D721Med (cell line): ENCODE results near the gene SEMA7A.
A peak's percentile ranks its signal among the peaks of the same experiment; 100 is the strongest.

Experiments
- DNase-seq: peaks from one replicate; pipeline ENCODE4 v3.0.0; 2011; ENCODE audit warnings: low spot score; ENCODE audit not compliant: insufficient read length
- FAIRE-seq: peaks from 2 replicates; lab custom pipeline; 2011; peaks lifted over from hg19 to GRCh38; lab: Jason Lieb, UNC
- TF ChIP-seq, protein P1 (sequence below): IDR thresholded peaks from 2 replicates; pipeline ENCODE4 v1.5.1; 2012; ENCODE audit warnings: mild to moderate bottlenecking, control low read depth; ENCODE audit not compliant: insufficient read depth; ENCODE audit errors: missing control alignments

SEMA7A gene

DNA sequence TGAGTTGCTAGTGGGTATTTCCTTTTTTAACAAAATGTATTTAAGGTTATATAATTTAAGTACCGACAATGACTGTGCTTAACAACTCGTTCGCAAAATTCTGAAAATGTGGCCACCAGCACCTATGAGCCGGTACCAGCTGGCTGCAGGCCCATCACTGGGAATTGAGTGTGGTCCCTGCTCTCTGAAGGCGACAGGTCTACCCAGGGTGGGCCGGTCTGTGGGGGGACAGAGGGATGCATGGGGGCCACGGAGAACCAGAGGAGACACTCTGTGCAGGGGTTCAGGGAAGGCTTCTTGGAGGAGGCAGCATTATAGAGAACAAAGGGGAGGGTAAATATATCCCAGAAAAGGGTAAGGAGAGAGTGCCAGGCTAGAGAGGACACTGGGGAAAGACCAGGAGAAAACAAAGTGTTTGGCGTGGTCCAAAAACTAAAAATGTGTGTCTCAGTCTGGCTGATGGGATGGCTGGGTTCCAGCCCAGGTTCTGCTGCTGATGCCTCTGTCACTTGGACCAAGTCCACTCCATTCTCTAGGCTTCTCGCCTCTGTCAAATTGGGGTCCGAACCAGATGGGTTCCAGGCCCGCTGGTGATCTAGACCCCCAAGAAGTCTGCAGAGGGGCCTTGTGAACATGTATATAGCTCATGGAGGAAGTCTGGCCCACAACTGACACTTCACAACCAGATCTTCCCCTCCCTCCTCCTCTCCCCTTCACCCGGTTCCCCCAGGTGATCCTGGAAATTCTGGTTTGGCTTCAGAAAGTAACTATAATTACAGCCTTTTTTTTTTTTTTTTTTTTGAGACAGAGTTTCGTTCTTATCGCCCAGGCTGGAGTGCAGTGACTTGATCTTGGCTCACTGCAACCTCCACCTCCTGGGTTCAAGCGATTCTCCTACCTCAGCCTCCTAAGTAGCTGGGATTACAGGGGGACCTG, 55.7 kb downstream of the SEMA7A start:
- TF ChIP-seq, protein P1, sequence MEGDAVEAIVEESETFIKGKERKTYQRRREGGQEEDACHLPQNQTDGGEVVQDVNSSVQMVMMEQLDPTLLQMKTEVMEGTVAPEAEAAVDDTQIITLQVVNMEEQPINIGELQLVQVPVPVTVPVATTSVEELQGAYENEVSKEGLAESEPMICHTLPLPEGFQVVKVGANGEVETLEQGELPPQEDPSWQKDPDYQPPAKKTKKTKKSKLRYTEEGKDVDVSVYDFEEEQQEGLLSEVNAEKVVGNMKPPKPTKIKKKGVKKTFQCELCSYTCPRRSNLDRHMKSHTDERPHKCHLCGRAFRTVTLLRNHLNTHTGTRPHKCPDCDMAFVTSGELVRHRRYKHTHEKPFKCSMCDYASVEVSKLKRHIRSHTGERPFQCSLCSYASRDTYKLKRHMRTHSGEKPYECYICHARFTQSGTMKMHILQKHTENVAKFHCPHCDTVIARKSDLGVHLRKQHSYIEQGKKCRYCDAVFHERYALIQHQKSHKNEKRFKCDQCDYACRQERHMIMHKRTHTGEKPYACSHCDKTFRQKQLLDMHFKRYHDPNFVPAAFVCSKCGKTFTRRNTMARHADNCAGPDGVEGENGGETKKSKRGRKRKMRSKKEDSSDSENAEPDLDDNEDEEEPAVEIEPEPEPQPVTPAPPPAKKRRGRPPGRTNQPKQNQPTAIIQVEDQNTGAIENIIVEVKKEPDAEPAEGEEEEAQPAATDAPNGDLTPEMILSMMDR: no peak
- no peak for DNase-seq
- FAIRE-seq: no peak

DNA sequence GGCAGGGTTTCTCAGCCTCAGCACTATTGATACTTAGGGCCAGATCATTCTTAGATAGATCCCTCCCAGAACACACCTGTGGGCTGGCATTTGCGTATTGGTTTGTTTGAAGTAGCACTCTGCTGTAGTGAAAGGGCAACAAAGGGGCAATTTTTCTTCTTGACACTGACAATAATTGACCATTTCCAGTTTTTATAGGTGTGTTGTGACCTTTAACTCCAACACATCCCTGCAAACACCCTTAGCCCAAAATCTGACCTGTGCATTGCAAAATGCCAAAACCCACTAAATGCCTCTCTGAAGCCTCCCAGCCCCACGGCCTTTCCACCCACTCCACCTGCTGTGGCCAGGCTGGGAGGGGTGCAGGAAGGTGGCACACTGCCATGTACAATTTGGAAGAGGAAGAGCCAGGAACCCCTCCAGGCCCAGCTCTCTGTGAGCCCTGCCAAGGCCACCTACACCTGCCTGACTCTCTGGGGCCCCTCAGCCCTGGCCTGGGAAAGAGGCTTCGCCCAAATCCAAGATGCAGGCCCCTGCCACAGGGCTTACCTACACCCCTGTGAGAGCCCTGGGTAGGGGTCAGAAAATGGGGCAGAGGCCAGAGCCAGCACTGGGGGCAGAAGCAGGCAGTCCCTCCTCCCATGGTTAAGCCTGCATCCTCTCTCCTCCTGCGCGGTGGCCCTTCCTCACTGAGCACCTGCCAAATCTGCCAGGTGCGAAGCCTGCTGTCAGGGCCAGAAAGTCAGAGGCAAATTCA, 56.8 kb downstream of the SEMA7A start:
- FAIRE-seq (no peak), DNase-seq (no peak)
- TF ChIP-seq, protein P1: no peak

DNA sequence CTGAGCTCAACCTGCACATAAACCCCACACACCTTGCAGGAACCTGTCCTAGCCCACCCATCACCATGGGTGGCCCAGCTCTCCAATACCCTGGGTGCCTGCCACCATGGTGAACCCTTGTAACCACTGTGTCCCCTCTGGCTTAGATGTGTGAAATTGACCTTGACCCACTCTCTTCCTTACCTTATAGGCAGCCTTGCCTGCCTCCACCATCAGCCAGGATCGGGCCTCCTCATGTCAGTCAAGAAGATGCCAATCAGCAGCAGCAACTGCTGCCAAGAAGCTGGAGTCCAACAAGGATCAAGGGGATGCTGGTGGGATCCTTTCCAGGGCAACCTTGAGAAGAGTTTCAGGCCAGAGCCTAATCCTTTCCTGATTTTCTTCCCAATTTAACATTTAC, 57.5 kb downstream of the SEMA7A start:
- no peak for FAIRE-seq
- TF ChIP-seq, protein P1: no peak
- no peak for DNase-seq

DNA sequence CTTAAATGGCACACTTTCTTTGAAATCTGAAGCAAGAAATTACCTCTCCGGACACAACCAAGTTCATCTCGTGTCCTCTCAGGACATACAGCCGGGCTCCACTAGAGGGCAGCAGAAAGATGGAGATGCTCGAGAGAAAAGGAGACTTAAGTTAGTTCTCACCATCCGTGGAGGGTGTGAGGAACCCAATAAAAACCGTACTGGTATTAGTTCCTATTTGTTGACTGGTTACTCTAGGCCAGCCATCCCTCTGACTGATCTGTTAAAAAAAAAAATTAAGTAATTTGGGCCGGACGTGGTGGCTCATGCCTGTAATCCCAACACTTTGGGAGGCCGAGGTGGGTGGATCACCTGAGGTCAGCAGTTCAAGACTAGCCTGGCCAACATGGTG, 58.5 kb downstream of the SEMA7A start:
- FAIRE-seq (no peak), DNase-seq (peak; percentile 75)
- TF ChIP-seq, protein P1: peak; percentile 84

DNA sequence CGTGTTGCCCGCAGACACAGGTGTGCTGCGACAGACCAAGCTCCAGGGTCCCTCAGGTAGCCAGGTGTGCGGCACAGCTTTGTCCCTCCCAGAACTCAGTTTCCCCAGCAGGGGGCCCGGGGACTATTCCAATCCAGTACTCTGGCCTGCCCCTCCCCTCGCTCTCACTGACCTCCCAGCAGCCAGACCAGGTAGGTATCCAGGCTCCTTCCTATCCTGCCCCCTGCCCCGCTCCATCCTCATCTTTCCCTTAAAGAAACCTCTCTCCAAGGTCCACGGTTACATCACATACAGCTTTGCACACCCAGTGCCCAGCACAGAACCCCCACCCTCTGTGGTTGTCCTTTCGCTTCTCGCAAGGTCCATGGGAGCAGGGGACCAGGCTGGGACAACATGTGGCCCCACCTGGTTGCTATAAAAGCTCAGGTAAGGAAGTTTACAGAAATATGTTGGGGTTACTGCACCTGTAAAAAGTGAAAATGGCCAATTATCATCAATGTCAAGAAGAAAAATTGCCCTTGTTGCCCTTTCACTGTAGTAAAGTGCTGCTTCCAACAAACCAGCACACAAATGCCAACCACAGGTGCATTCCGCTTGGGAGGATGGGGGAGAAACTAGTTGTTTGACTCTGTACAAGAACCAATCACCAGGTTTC, 59.0 kb downstream of the SEMA7A start:
- no peak for FAIRE-seq
- TF ChIP-seq, protein P1: no peak
- no peak for DNase-seq

DNA sequence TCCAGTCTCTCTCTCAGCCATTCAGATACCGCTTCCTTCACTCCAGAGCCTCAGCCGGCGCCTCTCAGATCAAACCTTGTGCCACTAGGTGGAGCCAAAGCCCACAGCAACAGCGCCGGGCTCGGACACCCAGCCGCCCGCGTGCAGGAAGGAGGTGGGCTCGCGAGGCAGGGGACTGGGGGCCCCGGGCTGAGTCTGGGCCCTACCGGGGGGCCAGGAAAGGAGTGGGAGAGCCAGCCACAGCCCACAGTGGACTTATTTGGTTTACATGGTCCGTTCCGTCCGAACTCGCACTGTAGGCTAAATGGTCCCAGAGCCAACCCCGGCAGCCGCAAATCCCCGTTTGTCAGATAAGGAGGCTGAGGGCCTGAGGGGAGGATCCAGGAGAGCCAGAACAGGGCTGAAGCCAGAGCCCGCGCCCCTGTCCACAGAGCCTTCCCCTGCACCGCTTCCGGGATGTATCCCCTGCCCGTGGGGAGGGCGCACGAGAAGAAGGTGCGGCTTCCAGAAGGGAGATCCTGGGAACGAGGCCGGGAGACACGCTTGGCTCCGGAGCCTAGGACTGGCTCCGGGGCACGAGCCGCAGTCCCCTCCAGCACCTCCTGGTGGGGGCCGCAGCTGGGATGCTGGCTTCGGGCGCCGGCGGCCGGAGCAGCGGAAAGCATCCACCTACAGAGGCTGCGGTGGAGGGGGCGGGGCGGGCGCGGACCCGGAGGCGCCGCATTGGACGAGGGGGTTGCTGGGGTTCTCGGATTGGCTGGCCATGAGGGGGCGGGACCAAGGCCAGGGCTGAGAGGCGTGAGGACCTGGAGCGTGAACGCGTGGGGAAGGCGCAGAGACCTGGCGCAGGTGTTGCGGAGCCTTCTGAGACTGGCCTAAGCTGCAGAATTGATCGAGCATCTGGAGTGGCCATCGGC, 59.8 kb downstream of the SEMA7A start:
- DNase-seq: peak; percentile 99
- no peak for FAIRE-seq
- TF ChIP-seq, protein P1: peak; percentile 93
